ENCODE results near the gene HSPA1B. TPM values are rescaled to one million over a fixed set of nuclear protein-coding genes. Genes with fewer than 3 reads are reported as not detected.
"Not testable (repeated sequence)": the region's sequence is repeated elsewhere in the genome, so short reads cannot be mapped to it uniquely, and the experiment has no call there.

The HSPA1B gene
- polyA plus RNA-seq, 4 donors, result 128 to 169 (median 155) TPM

GRCh38 chr6:31796993-31797385 is 30.5 kb upstream of the HSPA1B start:
- no peak for DNase-seq (ENCODE audit: low read depth in 4 of 4, low spot score in 2 of 4)

- DNase-seq (ENCODE audit: low read depth in 4 of 4, low spot score in 2 of 4), result no peak
Measured at GRCh38 chr6:31797588-31797987, 29.9 kb upstream of the HSPA1B start.

GRCh38 chr6:31799781-31800180 is 27.8 kb upstream of the HSPA1B start:
- no peak for DNase-seq (ENCODE audit: low read depth in 4 of 4, low spot score in 2 of 4)

- not testable (repeated sequence) for DNase-seq (ENCODE audit: low read depth in 4 of 4, low spot score in 2 of 4)
Measured at GRCh38 chr6:31801031-31801927, 26.3 kb upstream of the HSPA1B start.

- DNase-seq (ENCODE audit: low read depth in 4 of 4, low spot score in 2 of 4), result no peak
Measured at GRCh38 chr6:31805939-31806469, 21.5 kb upstream of the HSPA1B start.

- DNase-seq (ENCODE audit: low read depth in 4 of 4, low spot score in 2 of 4), result peak in 3 of 4 donors; percentile 93 to 96 (median 93)
Measured at GRCh38 chr6:31806470-31807272, 20.9 kb upstream of the HSPA1B start, which contains the start of gene LSM2. TSS of gene LSM2 (minus strand) at chr6:31806966. CDS start at chr6:31806757, 209 bp downstream.

GRCh38 chr6:31808599-31808998 is 18.9 kb upstream of the HSPA1B start:
- not testable (repeated sequence) for DNase-seq (ENCODE audit: low read depth in 4 of 4, low spot score in 2 of 4)

DNA sequence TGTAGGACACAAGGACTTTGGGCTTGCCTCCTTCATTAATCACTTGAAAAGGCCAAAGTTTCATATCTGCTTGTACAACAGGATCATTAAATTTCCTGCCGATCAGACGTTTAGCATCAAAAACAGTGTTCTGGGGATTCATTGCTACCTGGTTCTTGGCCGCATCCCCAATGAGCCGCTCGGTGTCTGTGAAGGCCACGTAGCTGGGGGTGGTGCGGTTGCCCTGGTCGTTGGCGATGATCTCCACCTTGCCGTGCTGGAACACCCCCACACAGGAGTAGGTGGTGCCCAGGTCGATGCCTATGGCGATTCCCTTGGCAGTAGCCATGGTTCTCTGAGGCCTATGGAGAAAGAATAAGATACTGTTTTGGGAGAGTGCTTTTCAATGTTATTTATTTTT is 15.9 kb upstream of the HSPA1B start:
- no peak for DNase-seq (ENCODE audit: low read depth in 4 of 4, low spot score in 2 of 4)

DNA sequence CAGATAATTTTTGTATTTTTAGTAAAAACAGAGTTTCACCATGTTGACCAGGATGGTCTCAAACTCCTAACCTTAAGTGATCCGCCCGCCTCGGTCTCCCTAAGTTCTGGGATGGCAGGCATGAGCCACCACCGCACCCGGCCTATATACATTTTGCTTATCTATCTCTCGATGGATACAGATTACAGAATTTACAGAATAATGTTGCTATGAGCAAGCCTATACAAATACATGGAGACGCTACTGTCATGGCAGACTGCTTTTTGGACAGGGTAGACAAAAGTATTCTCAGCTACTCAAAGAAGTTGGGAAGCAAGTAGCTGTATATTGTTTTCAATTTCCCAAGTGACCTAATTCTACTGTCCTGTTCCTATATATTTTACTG is 14.1 kb upstream of the HSPA1B start:
- no peak for DNase-seq (ENCODE audit: low read depth in 4 of 4, low spot score in 2 of 4)

DNA sequence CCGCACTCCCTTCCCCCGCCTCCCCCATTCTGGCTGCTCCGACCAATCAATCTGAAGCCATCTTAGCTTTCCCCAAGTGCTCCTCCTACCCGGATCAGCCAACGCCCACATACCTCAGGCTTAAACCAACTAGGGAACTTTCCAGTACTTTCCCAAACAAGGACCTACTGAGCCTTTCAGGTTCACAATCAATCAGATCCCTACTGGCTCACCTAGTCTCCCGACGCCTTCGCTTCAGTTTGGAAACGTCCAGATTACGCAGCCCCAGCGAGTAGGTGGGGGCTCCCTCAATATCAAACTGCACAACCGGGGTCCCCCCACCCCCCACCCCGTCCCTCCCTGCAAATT is 12.9 kb upstream of the HSPA1B start:
- peak; percentile 81 to 94 (median 93) for DNase-seq (ENCODE audit: low read depth in 4 of 4, low spot score in 2 of 4)

- DNase-seq (ENCODE audit: low read depth in 4 of 4, low spot score in 2 of 4), result peak; percentile 90 to 98 (median 94)
Measured at GRCh38 chr6:31815025-31815838, 12.3 kb upstream of the HSPA1B start, which contains the start of the genes HSPA1A and HSPA1L. TSS of gene HSPA1A (plus strand) at chr6:31815543. CDS start at chr6:31815757, 214 bp downstream. TSS of gene HSPA1L (minus strand) at chr6:31815283. CDS start at chr6:31811972, 3,311 bp downstream.

DNA sequence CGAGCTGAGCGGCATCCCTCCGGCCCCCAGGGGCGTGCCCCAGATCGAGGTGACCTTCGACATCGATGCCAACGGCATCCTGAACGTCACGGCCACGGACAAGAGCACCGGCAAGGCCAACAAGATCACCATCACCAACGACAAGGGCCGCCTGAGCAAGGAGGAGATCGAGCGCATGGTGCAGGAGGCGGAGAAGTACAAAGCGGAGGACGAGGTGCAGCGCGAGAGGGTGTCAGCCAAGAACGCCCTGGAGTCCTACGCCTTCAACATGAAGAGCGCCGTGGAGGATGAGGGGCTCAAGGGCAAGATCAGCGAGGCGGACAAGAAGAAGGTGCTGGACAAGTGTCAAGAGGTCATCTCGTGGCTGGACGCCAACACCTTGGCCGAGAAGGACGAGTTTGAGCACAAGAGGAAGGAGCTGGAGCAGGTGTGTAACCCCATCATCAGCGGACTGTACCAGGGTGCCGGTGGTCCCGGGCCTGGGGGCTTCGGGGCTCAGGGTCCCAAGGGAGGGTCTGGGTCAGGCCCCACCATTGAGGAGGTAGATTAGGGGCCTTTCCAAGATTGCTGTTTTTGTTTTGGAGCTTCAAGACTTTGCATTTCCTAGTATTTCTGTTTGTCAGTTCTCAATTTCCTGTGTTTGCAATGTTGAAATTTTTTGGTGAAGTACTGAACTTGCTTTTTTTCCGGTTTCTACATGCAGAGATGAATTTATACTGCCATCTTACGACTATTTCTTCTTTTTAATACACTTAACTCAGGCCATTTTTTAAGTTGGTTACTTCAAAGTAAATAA is 10.2 kb upstream of the HSPA1B start:
- DNase-seq (ENCODE audit: low read depth in 4 of 4, low spot score in 2 of 4), result not testable (repeated sequence)

DNA sequence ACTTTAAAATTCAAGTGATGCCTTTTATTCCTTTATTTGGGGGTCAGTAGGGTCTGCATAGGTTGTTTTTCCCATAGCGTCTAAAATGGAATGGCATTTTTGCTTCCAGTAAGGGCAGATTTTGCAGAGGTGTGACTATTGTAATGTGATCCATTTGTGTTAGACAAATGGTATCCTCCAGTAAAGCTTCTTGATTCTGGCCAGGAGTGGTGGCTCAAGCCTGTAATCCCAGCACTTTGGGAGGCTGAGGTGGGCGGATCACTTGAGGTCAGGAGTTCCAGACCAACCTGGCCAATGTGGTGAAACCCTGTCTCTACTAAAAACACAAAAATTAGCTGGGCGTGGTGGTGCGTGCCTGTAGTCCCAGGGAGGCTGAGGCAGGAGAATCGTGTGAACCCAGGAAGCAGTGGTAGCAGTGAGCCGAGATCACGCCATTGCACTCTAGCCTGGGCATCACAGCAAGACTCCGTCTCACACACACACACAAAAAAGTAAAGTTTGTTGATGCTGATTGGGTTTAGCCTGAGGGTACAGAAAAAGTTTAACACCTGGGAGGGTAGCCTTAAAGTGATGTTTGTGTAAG is 9.5 kb upstream of the HSPA1B start:
- DNase-seq (ENCODE audit: low read depth in 4 of 4, low spot score in 2 of 4), result not testable (repeated sequence)

- DNase-seq (ENCODE audit: low read depth in 4 of 4, low spot score in 2 of 4), result no peak
Measured at GRCh38 chr6:31819871-31820299, 7.7 kb upstream of the HSPA1B start.

DNA sequence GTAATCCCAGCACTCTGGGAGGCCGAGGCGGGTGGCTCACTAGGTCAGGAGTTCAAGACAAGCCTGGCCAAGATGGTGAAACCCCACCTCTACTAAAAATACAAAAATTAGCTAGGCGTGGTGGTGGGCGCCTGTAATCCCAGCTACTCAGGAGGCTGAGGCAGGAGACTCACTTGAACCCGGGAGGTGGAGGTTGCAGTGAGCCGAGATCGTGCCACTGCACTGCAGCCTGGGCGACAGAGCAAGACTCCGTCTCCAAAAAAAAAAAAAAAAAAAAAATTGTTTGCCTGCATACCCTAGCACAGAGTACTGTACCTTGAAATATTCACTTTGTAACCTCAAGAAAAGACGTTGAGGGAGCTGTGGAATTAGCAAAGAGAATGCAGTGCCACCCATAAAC is 7.1 kb upstream of the HSPA1B start:
- not testable (repeated sequence) for DNase-seq (ENCODE audit: low read depth in 4 of 4, low spot score in 2 of 4)

DNA sequence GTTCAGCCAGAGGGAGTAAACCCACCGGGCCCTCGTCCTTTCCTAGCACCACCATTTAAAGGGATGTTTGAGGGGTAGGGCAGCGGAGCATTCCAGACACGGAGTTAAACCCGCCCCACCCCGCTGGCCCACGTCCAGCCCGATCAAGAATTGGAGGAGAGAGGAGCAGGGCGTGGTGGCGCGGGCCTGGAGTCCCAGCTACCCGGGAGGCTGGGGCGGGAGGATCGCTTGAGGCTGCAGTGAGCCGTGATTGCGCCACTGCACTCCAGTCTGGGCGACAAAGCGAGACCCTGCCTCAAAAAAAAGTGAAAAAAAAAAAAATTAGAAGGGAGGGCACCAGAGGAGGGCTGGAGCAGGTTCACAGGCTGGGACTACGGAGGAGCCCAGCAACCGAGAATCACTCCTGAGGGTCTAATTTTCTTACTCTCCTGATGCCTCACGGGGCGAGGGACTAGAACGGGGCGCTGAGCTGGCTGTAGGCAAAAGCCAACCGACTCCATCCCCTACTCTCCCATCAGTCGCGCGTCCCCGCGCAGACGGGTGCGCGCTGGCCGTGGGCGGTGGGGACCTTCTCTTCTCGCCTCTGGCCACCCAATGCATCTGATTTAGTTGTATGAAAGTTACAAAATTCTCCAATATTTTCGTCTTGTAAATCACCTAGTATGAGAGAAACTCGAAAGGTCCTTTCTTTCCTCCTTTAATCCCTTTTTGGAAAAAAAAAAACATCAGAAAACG is 6.1 kb upstream of the HSPA1B start:
- DNase-seq (ENCODE audit: low read depth in 4 of 4, low spot score in 2 of 4), result peak in 1 of 4 donors; percentile 59

GRCh38 chr6:31822036-31822821 is 5.3 kb upstream of the HSPA1B start:
- peak in 1 of 4 donors; percentile 51 for DNase-seq (ENCODE audit: low read depth in 4 of 4, low spot score in 2 of 4)

Data from left renal cortex interstitium (tissue), 4 donors.